ENCODE results near the gene CAD.
"Not testable (repeated sequence)": the region's sequence is repeated elsewhere in the genome, so short reads cannot be mapped to it uniquely, and the experiment has no call there.

CAD gene

DNA sequence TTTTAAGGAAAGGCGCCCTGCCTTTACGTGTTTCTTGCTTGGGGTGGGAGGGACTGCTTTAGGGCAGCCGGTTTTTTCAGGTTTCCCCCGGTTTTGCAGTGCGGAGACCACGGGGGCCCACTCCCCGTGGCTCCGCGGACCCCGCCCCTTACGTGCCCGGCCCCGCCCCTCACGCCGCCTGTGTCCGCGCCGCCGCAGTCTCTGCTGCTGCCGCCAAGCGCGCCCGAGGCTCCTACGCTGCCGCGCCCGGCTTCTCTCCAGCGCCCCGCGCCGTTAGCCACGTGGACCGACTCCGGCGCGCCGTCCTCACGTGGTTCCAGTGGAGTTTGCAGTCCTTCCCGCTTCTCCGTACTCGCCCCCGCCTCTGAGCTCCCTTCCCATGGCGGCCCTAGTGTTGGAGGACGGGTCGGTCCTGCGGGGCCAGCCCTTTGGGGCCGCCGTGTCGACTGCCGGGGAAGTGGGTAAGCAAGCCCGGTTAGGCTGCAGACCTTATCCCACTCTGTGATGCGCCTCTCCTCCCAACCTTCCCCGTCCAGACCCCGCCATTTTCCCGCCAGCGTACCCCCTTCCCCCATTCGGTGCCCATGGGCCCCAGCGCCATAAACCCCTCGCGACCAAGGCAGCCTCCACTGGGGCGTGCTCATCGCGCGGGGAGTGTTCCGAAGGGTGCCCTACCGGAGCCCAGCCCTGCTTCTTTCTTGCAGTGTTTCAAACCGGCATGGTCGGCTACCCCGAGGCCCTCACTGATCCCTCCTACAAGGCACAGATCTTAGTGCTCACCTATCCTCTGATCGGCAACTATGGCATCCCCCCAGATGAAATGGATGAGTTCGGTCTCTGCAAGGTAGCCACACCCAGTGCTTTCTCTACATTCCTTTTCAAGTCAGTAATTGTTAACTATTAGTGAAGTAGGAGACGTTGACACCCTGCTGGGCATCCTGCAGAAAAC, at the start of gene CAD:
Gene CAD (plus strand): TSS at position 197 of the 949 bp plus-strand sequence. CDS start 183 bp downstream, at position 380.
- peak; percentile 92 for DNase-seq

DNA sequence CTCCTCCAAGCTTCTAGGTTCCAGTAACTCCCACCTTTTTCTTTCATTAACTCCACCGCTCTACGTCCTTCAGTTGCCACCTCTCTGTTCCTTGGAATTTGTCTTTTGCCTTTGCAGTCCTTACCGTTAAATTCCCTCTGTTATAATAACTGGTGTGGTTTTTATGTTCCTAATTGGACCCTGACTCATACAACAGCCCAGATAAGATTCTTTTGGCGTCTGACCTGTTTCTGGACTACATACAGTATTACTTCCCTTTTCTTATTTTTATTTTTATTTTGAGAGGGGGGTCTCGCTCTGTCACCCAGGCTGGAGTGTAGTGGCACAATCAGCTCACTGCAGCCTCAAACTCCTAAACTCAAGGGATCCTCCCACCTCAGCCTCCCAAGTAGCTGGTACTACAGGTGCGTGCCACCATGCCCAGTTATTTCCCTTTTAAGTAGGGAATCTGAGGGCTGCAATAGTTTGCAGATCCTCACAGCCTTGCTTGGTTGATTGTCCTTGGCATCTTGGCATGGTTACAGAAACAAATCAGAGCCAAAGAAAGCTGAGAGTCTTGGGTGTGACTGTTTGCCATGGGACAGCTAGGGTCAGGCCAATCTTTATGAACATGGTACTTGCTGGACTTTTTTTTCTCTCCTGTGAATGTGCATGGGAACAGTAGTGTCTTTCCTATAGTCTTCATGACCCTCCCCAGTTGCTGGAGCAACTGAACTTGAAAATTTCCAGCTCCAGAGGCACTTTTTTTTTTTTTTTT, 46.4 kb upstream of the CAD start:
- no peak for DNase-seq

- no peak for DNase-seq
These were observed 45.8 kb upstream of the CAD start for GRCh38 chr2:27171351-27171848.

DNA sequence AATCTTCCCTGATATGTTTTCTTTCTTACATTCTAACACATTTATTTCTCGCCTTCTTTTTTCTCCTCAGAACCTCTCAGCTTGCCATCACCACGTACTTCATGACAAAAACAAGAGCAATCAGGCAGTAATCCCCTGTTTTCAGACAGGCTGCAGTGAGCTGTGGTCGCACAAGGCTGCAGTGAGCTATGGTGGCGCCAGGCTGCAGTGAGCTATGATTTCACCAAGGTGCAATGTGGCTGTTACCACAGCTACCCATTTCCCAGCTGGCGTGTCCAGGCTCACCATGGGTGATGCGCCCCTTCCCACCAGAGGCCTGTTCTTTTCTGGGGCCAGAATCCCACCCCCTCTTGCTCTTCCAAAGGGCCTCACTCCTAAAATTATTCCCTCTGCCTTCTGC, 42.5 kb upstream of the CAD start:
- DNase-seq: no peak

DNA sequence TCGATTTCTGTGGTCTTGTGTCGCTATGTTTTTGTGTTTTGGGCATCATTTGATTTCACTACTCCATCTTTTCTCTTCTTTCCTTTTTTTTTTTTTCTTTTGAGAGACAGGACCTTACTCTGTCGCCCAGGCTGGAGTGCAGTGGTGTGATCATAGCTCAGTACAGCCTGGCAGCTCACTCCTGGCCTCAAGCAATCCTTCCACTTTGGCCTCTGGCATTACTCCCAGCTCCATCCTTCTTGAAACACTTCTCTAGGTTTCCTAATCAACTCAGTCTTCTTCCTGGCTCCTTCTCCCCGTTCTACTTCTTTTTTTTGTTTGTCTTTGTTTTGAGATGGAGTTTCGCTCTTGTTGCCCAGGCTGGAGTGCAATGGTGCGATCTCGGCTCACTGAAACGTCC, 41.8 kb upstream of the CAD start:
- no peak for DNase-seq

- not testable (repeated sequence) for DNase-seq
These were observed 41.4 kb upstream of the CAD start for GRCh38 chr2:27175781-27176180.

DNA sequence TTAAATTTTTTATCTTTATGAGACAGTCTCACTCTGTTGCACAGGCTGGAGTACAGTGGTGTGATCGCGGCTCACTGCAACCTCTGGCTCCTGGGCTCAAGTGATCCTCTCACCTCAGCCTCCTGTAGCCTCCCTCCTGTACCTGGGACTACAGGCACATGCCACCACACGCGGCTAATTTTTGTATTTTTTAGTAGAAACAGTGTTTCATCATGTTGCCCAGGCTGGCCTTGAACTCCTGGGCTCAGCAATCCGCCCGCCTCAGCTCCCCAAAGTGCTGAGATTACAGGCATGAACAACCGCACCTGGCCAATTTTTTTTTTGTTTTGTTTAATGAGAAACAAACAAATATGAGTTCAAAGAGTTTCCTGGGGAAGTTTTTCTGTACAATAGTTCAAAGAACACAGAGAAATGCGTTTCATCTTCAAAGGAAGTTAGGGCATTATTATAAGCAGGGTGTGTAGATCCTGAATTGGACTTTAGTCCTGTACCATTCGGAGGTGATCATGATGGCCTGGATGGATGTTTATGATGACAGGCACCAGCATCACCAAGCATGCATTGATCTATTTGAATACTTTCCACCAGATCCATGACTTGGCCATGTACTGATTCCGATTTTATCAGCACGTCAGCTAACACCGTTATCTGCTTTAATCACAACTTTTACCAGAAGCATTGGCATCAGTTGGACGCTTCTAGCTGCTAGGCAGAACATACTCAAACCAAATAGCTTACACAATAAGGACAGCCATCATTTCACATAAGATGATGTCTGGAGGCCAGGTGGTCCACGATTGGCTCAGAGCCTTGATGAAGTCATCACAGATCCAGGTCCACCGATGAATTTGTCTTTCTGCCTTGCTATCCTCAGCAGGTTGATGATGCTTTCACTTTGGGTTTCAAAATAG, 39.5 kb upstream of the CAD start:
- no peak for DNase-seq

GRCh38 chr2:27178469-27178868, 38.7 kb upstream of the CAD start:
- no peak for DNase-seq

GRCh38 chr2:27179344-27180000, 37.7 kb upstream of the CAD start:
- no peak for DNase-seq

GRCh38 chr2:27182346-27182745, 34.8 kb upstream of the CAD start:
- DNase-seq: no peak

GRCh38 chr2:27184115-27184514, 33.1 kb upstream of the CAD start:
- DNase-seq: no peak

- peak; percentile 75 for DNase-seq
These were observed 31.7 kb upstream of the CAD start for GRCh38 chr2:27185331-27186026.

DNA sequence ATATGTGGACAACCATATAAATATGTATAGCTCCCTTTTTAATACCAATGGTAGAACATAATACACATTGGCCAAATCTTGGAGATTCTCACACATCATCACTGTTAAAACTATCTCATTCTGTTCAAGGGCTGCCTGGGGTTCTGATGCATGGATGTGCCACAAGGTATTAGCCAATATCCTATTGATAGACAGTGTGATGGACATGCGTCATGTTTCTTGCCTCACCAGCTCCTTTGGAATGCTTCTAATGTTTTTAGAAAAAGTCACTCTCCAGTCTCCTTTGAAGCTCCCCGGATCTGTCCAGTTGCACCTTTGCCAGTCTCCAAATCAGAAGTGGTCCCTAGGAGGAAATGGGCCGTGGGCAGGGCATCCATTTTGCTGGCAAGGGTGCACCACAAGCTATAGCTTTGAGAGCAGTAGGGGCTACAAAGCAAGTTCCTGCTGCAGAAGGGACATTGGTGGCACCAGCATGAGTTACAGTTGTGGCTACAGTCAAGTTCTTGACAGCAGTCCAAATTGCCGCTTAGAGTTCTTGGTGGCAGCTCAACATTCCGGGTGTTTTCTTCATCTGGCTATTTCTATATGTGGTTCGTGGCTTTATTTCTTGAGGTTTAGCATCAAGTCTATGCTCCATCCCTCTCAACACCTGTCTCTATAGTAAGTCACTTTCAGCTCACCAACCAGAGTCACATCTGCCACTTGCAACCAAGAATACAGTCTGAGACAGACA, 30.4 kb upstream of the CAD start:
- no peak for DNase-seq

DNA sequence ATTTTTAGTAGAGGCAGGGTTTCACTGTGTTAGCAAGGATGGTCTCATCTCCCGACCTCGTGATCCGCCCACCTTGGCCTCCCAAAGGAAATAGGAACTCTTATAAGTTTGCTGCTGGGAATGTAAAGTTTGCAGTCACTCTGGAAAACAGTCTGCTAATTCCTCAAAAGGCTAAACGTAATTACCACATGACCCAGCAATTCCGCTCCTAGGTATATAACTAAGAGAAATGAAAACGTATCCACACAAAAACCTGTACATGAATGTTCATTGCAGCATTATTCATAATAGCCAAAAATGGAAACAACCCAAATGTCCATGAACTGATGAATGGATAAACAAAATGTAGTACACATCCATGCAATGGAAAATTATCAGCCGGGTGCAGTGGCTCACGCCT, 27.2 kb upstream of the CAD start:
- no peak for DNase-seq

GRCh38 chr2:27191070-27191829, 25.9 kb upstream of the CAD start:
- DNase-seq: peak; percentile 73

GRCh38 chr2:27194538-27195354, 22.4 kb upstream of the CAD start:
- DNase-seq: no peak

GRCh38 chr2:27195799-27196198, 21.4 kb upstream of the CAD start:
- not testable (repeated sequence) for DNase-seq

- DNase-seq: not testable (repeated sequence)
These were observed 19.1 kb upstream of the CAD start for GRCh38 chr2:27198068-27198467.

GRCh38 chr2:27198627-27199026, 18.5 kb upstream of the CAD start:
- DNase-seq: no peak
